ENCODE results near the gene ATP6V1G2.

ATP6V1G2 gene

GRCh38 chr6:31587791-31588777, 41.7 kb upstream of the ATP6V1G2 start:
- Histone ChIP-seq H4K12ac (ENCODE audit: low read depth, low read length) (no peak overlapping the region), H2BK12ac (ENCODE audit: low read length) (no peak overlapping the region), H3K9me3 (ENCODE audit: insufficient read depth, low read depth, low read length) (no peaks in the 10 kb centered on the region), H3K79me2 (ENCODE audit: control insufficient read depth, insufficient read depth, low read length, poor library complexity) (no peaks in the 10 kb centered on the region), H3K4me1 (ENCODE audit: control insufficient read depth in 1 of 2, insufficient read depth in 2 of 2, low read length in 2 of 2) (no peaks in the 10 kb centered on the region), H3K18ac (ENCODE audit: low read length) (no peak overlapping the region), H3K9ac (ENCODE audit: low read length) (no peak overlapping the region), H3K23ac (ENCODE audit: low read length) (no peak overlapping the region), H2AFZ (ENCODE audit: insufficient read depth, low read length, poor library complexity) (no peak overlapping the region), H3K14ac (ENCODE audit: low read length) (no peak overlapping the region), H3K4me3 (ENCODE audit: low read depth, low read length) (no peak overlapping the region), H2BK5ac (ENCODE audit: low read depth, low read length, poor library complexity) (no peak overlapping the region), H3K27ac (ENCODE audit: low read depth, low read length) (no peak overlapping the region), H2BK120ac (ENCODE audit: insufficient read depth, low read length, poor library complexity) (no peak overlapping the region), H3K79me1 (ENCODE audit: low read length) (no peaks in the 10 kb centered on the region), H4K91ac (ENCODE audit: low read depth, low read length) (no peak overlapping the region), H3K36me3 (ENCODE audit: control insufficient read depth in 1 of 2, insufficient read depth in 2 of 2, low read length in 2 of 2) (no peaks in the 10 kb centered on the region), H4K8ac (ENCODE audit: low read depth, low read length) (no peak overlapping the region), H3K27me3 (ENCODE audit: insufficient read depth, low read length) (no peaks in the 10 kb centered on the region), H3K4me2 (ENCODE audit: low read length) (no peak overlapping the region), H2AK5ac (ENCODE audit: low read length) (no peak overlapping the region), H3K4ac (ENCODE audit: low read depth, low read length) (no peak overlapping the region)
- DNase-seq, result no peak
- WGBS (ENCODE audit: extremely low coverage, insufficient coverage, insufficient read length), result no CpG with 5 or more reads among the region's 12 CpGs

- no peak overlapping the region for H3K4me2 ChIP-seq (ENCODE audit: low read length)
- whole genome bisulfite sequencing (ENCODE audit: extremely low coverage, insufficient coverage, insufficient read length), result no CpG with 5 or more reads among the region's 9 CpGs
- no peaks in the 10 kb centered on the region for H3K79me2 ChIP-seq (ENCODE audit: control insufficient read depth, insufficient read depth, low read length, poor library complexity)
- H4K91ac ChIP-seq (ENCODE audit: low read depth, low read length), result no peak overlapping the region
- no peak overlapping the region for H2AK5ac ChIP-seq (ENCODE audit: low read length)
- no peak overlapping the region for H3K4me3 ChIP-seq (ENCODE audit: low read depth, low read length)
- no peak overlapping the region for H3K27ac ChIP-seq (ENCODE audit: low read depth, low read length)
- H2AFZ ChIP-seq (ENCODE audit: insufficient read depth, low read length, poor library complexity), result no peak overlapping the region
- no peak overlapping the region for H3K23ac ChIP-seq (ENCODE audit: low read length)
- no peak for DNase-seq
- no peak overlapping the region for H2BK12ac ChIP-seq (ENCODE audit: low read length)
- no peak overlapping the region for H3K9ac ChIP-seq (ENCODE audit: low read length)
- H3K79me1 ChIP-seq (ENCODE audit: low read length), result no peaks in the 10 kb centered on the region
- no peak overlapping the region for H4K12ac ChIP-seq (ENCODE audit: low read depth, low read length)
- no peak overlapping the region for H3K4ac ChIP-seq (ENCODE audit: low read depth, low read length)
- H4K8ac ChIP-seq (ENCODE audit: low read depth, low read length), result no peak overlapping the region
- no peak overlapping the region for H2BK5ac ChIP-seq (ENCODE audit: low read depth, low read length, poor library complexity)
- no peak overlapping the region for H3K14ac ChIP-seq (ENCODE audit: low read length)
- H3K18ac ChIP-seq (ENCODE audit: low read length), result no peak overlapping the region
- H3K27me3 ChIP-seq (ENCODE audit: insufficient read depth, low read length), result no peaks in the 10 kb centered on the region
- peaks cover 4% of the 10 kb centered on the region in 2 experiments for H3K4me1 ChIP-seq (ENCODE audit: control insufficient read depth in 1 of 2, insufficient read depth in 2 of 2, low read length in 2 of 2)
- H3K9me3 ChIP-seq (ENCODE audit: insufficient read depth, low read depth, low read length), result no peaks in the 10 kb centered on the region
- H3K36me3 ChIP-seq (ENCODE audit: control insufficient read depth in 1 of 2, insufficient read depth in 2 of 2, low read length in 2 of 2), result no peaks in the 10 kb centered on the region
- H2BK120ac ChIP-seq (ENCODE audit: insufficient read depth, low read length, poor library complexity), result no peak overlapping the region
These were observed 40.3 kb upstream of the ATP6V1G2 start for GRCh38 chr6:31586599-31587281.

- whole genome bisulfite sequencing (ENCODE audit: extremely low coverage, insufficient coverage, insufficient read length), result no CpG with 5 or more reads among the region's 1 CpG
- Histone ChIP-seq H3K14ac (ENCODE audit: low read length) (no peak within 1 kb of the TSS), H3K4me1 (ENCODE audit: control insufficient read depth in 1 of 2, insufficient read depth in 2 of 2, low read length in 2 of 2) (peaks cover 7 to 9% of the 10 kb centered on the region in 2 experiments), H2BK12ac (ENCODE audit: low read length) (no peak within 1 kb of the TSS), H2AK5ac (ENCODE audit: low read length) (no peak within 1 kb of the TSS), H2BK120ac (ENCODE audit: insufficient read depth, low read length, poor library complexity) (no peak within 1 kb of the TSS), H2AFZ (ENCODE audit: insufficient read depth, low read length, poor library complexity) (no peak within 1 kb of the TSS), H3K27me3 (ENCODE audit: insufficient read depth, low read length) (no peaks in the 10 kb centered on the region), H3K36me3 (ENCODE audit: control insufficient read depth in 1 of 2, insufficient read depth in 2 of 2, low read length in 2 of 2) (no peaks in the 10 kb centered on the region), H2BK5ac (ENCODE audit: low read depth, low read length, poor library complexity) (no peak within 1 kb of the TSS), H3K9me3 (ENCODE audit: insufficient read depth, low read depth, low read length) (no peaks in the 10 kb centered on the region), H3K9ac (ENCODE audit: low read length) (no peak within 1 kb of the TSS), H3K18ac (ENCODE audit: low read length) (no peak within 1 kb of the TSS), H3K4me3 (ENCODE audit: low read depth, low read length) (no peak within 1 kb of the TSS), H4K91ac (ENCODE audit: low read depth, low read length) (no peak within 1 kb of the TSS), H3K4ac (ENCODE audit: low read depth, low read length) (no peak within 1 kb of the TSS), H4K8ac (ENCODE audit: low read depth, low read length) (no peak within 1 kb of the TSS), H3K79me1 (ENCODE audit: low read length) (peaks cover 4% of the 10 kb centered on the region), H3K79me2 (ENCODE audit: control insufficient read depth, insufficient read depth, low read length, poor library complexity) (peaks cover 3% of the 10 kb centered on the region), H3K27ac (ENCODE audit: low read depth, low read length) (no peak within 1 kb of the TSS), H3K23ac (ENCODE audit: low read length) (no peak within 1 kb of the TSS), H3K4me2 (ENCODE audit: low read length) (no peak within 1 kb of the TSS), H4K12ac (ENCODE audit: low read depth, low read length) (no peak within 1 kb of the TSS)
- no peak for DNase-seq
These were observed 39.6 kb upstream of the ATP6V1G2 start, which contains the start of gene LST1 for GRCh38 chr6:31586008-31586407. Gene LST1, plus strand, starts transcription at chr6:31586277. Its CDS starts 1,023 bp downstream, at chr6:31587300.

- Histone ChIP-seq H3K36me3 (ENCODE audit: control insufficient read depth in 1 of 2, insufficient read depth in 2 of 2, low read length in 2 of 2) (no peaks in the 10 kb centered on the region), H3K23ac (ENCODE audit: low read length) (no peak overlapping the region), H3K4ac (ENCODE audit: low read depth, low read length) (no peak overlapping the region), H3K27me3 (ENCODE audit: insufficient read depth, low read length) (no peaks in the 10 kb centered on the region), H3K9ac (ENCODE audit: low read length) (no peak overlapping the region), H2AK5ac (ENCODE audit: low read length) (no peak overlapping the region), H3K18ac (ENCODE audit: low read length) (no peak overlapping the region), H3K79me2 (ENCODE audit: control insufficient read depth, insufficient read depth, low read length, poor library complexity) (peaks cover 6% of the 10 kb centered on the region), H3K79me1 (ENCODE audit: low read length) (peaks cover 8% of the 10 kb centered on the region), H2BK120ac (ENCODE audit: insufficient read depth, low read length, poor library complexity) (no peak overlapping the region), H3K9me3 (ENCODE audit: insufficient read depth, low read depth, low read length) (no peaks in the 10 kb centered on the region), H4K8ac (ENCODE audit: low read depth, low read length) (no peak overlapping the region), H3K14ac (ENCODE audit: low read length) (no peak overlapping the region), H4K91ac (ENCODE audit: low read depth, low read length) (no peak overlapping the region), H3K4me2 (ENCODE audit: low read length) (no peak overlapping the region), H3K27ac (ENCODE audit: low read depth, low read length) (no peak overlapping the region), H4K12ac (ENCODE audit: low read depth, low read length) (no peak overlapping the region), H2BK5ac (ENCODE audit: low read depth, low read length, poor library complexity) (no peak overlapping the region), H2AFZ (ENCODE audit: insufficient read depth, low read length, poor library complexity) (no peak overlapping the region), H3K4me1 (ENCODE audit: control insufficient read depth in 1 of 2, insufficient read depth in 2 of 2, low read length in 2 of 2) (peaks cover 9 to 11% of the 10 kb centered on the region in 2 experiments), H2BK12ac (ENCODE audit: low read length) (no peak overlapping the region), H3K4me3 (ENCODE audit: low read depth, low read length) (no peak overlapping the region)
- no CpG with 5 or more reads among the region's 2 CpGs for WGBS (ENCODE audit: extremely low coverage, insufficient coverage, insufficient read length)
- DNase-seq, result peak in 1 of 2 donors; percentile 29
These were observed 39.1 kb upstream of the ATP6V1G2 start for GRCh38 chr6:31585491-31585890.

Data from trophoblast cell (in vitro differentiated cells and primary cell).